KMS-11 (cell line): ENCODE measurements around the gene NBAS.

Experiments used
- H2AFZ ChIP-seq: fragments of 200-600 bp; sonication (generic); 2 replicates; pipeline ENCODE4 v1.6.1; 2016; ENCODE audit warnings: antibody characterized with exemption, mixed run types, low read depth
- H3K27ac ChIP-seq: fragments of 200-600 bp; sonication (generic); 2 replicates; pipeline ENCODE4 v1.6.1; 2016; ENCODE audit warnings: mild to moderate bottlenecking, mixed run types
- H3K27me3 ChIP-seq: fragments of 200-600 bp; sonication (generic); 2 replicates; pipeline ENCODE4 v1.6.1; 2017; ENCODE audit warnings: mild to moderate bottlenecking, low read depth, mixed run types, moderate library complexity; ENCODE audit not compliant: insufficient read depth
- H3K36me3 ChIP-seq: fragments of 200-600 bp; sonication (generic); 2 replicates; pipeline ENCODE4 v1.6.1; 2017; ENCODE audit warnings: mild to moderate bottlenecking, mixed run types; ENCODE audit not compliant: insufficient read depth
- H3K4me1 ChIP-seq: fragments of 200-600 bp; sonication (generic); 2 replicates; pipeline ENCODE4 v1.6.1; 2016; ENCODE audit warnings: mild to moderate bottlenecking, low read depth, mixed run types; ENCODE audit not compliant: poor library complexity, severe bottlenecking
- H3K4me2 ChIP-seq: fragments of 200-600 bp; sonication (generic); 2 replicates; pipeline ENCODE4 v1.7.0; 2016; ENCODE audit warnings: mild to moderate bottlenecking, mixed run types
- H3K4me3 ChIP-seq: fragments of 200-600 bp; sonication (generic); IDR thresholded peaks from 2 replicates; pipeline ENCODE4 v1.6.1; 2017; ENCODE audit warnings: low read depth, low read length, mixed read lengths; ENCODE audit not compliant: insufficient read depth
- H3K79me2 ChIP-seq: fragments of 200-600 bp; sonication (generic); 2 replicates; pipeline ENCODE4 v1.6.1; 2016; ENCODE audit warnings: low read depth, mixed run types; ENCODE audit not compliant: insufficient read depth
- H3K9ac ChIP-seq: fragments of 200-600 bp; sonication (generic); 2 replicates; pipeline ENCODE4 v1.6.1; 2016; ENCODE audit warnings: mild to moderate bottlenecking, mixed run types
- H4K20me1 ChIP-seq: fragments of 200-600 bp; sonication (generic); 2 replicates; pipeline ENCODE4 v1.6.1; 2016; ENCODE audit warnings: mild to moderate bottlenecking, mixed run types; ENCODE audit not compliant: insufficient read depth
- CTCF ChIP-seq: fragments of 200-600 bp; sonication (generic); conservative IDR thresholded peaks from 2 replicates; pipeline ENCODE4 v1.6.1; 2017; ENCODE audit warnings: low read depth, mild to moderate bottlenecking, antibody characterized with exemption, low read length, moderate library complexity, mixed read lengths

Gene NBAS

GRCh38 chr2:15187702-15188101, 373.4 kb downstream of the NBAS start:
- Histone ChIP-seq H3K4me2 (no peak overlapping the region), H3K79me2 (no peaks in the 10 kb centered on the region), H3K9ac (no peak overlapping the region), H3K4me1 (no peaks in the 10 kb centered on the region), H3K4me3 (no peak overlapping the region), H3K27me3 (no peaks in the 10 kb centered on the region), H2AFZ (no peak overlapping the region), H3K36me3 (no peaks in the 10 kb centered on the region), H3K27ac (no peak overlapping the region), H4K20me1 (no peaks in the 10 kb centered on the region)
- no peak for TF ChIP-seq CTCF

GRCh38 chr2:15186118-15186517, 375.0 kb downstream of the NBAS start:
- Histone ChIP-seq H3K79me2 (no peaks in the 10 kb centered on the region), H3K36me3 (no peaks in the 10 kb centered on the region), H3K9ac (no peak overlapping the region), H3K4me1 (no peaks in the 10 kb centered on the region), H2AFZ (no peak overlapping the region), H3K27me3 (no peaks in the 10 kb centered on the region), H3K27ac (no peak overlapping the region), H4K20me1 (no peaks in the 10 kb centered on the region), H3K4me2 (no peak overlapping the region), H3K4me3 (no peak overlapping the region)
- TF ChIP-seq CTCF, result no peak

GRCh38 chr2:15184491-15184890, 376.6 kb downstream of the NBAS start:
- Histone ChIP-seq H3K4me2 (no peak overlapping the region), H4K20me1 (no peaks in the 10 kb centered on the region), H2AFZ (no peak overlapping the region), H3K79me2 (no peaks in the 10 kb centered on the region), H3K4me3 (no peak overlapping the region), H3K4me1 (no peaks in the 10 kb centered on the region), H3K36me3 (no peaks in the 10 kb centered on the region), H3K27me3 (no peaks in the 10 kb centered on the region), H3K9ac (no peak overlapping the region), H3K27ac (no peak overlapping the region)
- TF ChIP-seq CTCF, result no peak

GRCh38 chr2:15182275-15182674, 378.9 kb downstream of the NBAS start:
- Histone ChIP-seq H3K27ac (no peak overlapping the region), H3K36me3 (no peaks in the 10 kb centered on the region), H3K4me1 (peaks cover 6% of the 10 kb centered on the region), H3K4me2 (no peak overlapping the region), H3K9ac (no peak overlapping the region), H4K20me1 (no peaks in the 10 kb centered on the region), H3K27me3 (no peaks in the 10 kb centered on the region), H2AFZ (no peak overlapping the region), H3K4me3 (no peak overlapping the region), H3K79me2 (no peaks in the 10 kb centered on the region)
- no peak for TF ChIP-seq CTCF
